ENCODE measurements around the gene PAQR6.

PAQR6 gene

GRCh38 chr1:156212833-156213643 is 34.8 kb downstream of the PAQR6 start, which contains the start of gene PMF1:
Gene PMF1, plus strand, starts transcription at chr1:156213007. Its CDS starts 9 bp downstream, at chr1:156213016.
- peaks cover 90% of the 10 kb centered on the region for H3K36me3 Mint-ChIP-seq (ENCODE audit: low read depth)
- no peaks in the 10 kb centered on the region for H3K27me3 Mint-ChIP-seq
- no peaks in the 10 kb centered on the region for H3K9me3 Mint-ChIP-seq
- peak within 1 kb of the TSS; percentile 95 for H3K4me3 Mint-ChIP-seq
- peaks cover 43% of the 10 kb centered on the region for H3K4me1 Mint-ChIP-seq (ENCODE audit: low read depth)
- DNase-seq = peak; percentile 98
- peak within 1 kb of the TSS; percentile 97 for H3K27ac Mint-ChIP-seq

- H3K4me3 Mint-ChIP-seq = peak overlapping the region; percentile 95
- peaks cover 34% of the 10 kb centered on the region for H3K4me1 Mint-ChIP-seq (ENCODE audit: low read depth)
- H3K36me3 Mint-ChIP-seq (ENCODE audit: low read depth) = peaks cover 90% of the 10 kb centered on the region
- H3K27me3 Mint-ChIP-seq = no peaks in the 10 kb centered on the region
- peak overlapping the region; percentile 97 for H3K27ac Mint-ChIP-seq
- H3K9me3 Mint-ChIP-seq = no peaks in the 10 kb centered on the region
- DNase-seq = no peak
These were observed 35.7 kb downstream of the PAQR6 start for GRCh38 chr1:156212130-156212529.

GRCh38 chr1:156211243-156211642 is 36.6 kb downstream of the PAQR6 start:
- Mint-ChIP-seq H3K36me3 (ENCODE audit: low read depth) (peaks cover 96% of the 10 kb centered on the region), H3K9me3 (no peaks in the 10 kb centered on the region), H3K27ac (peak overlapping the region; percentile 97), H3K4me3 (no peak overlapping the region), H3K4me1 (ENCODE audit: low read depth) (peaks cover 31% of the 10 kb centered on the region), H3K27me3 (no peaks in the 10 kb centered on the region)
- no peak for DNase-seq

GRCh38 chr1:156204686-156205085 is 43.2 kb downstream of the PAQR6 start:
- DNase-seq = no peak
- peaks cover 68% of the 10 kb centered on the region for H3K36me3 Mint-ChIP-seq (ENCODE audit: low read depth)
- no peaks in the 10 kb centered on the region for H3K9me3 Mint-ChIP-seq
- H3K4me1 Mint-ChIP-seq (ENCODE audit: low read depth) = peaks cover 22% of the 10 kb centered on the region
- H3K27me3 Mint-ChIP-seq = no peaks in the 10 kb centered on the region
- H3K4me3 Mint-ChIP-seq = no peak overlapping the region
- H3K27ac Mint-ChIP-seq = peak overlapping the region; percentile 47

GRCh38 chr1:156203331-156203730 is 44.5 kb downstream of the PAQR6 start:
- peaks cover 36% of the 10 kb centered on the region for H3K4me1 Mint-ChIP-seq (ENCODE audit: low read depth)
- no peak overlapping the region for H3K4me3 Mint-ChIP-seq
- no peak overlapping the region for H3K27ac Mint-ChIP-seq
- no peak for DNase-seq
- no peaks in the 10 kb centered on the region for H3K27me3 Mint-ChIP-seq
- peaks cover 68% of the 10 kb centered on the region for H3K36me3 Mint-ChIP-seq (ENCODE audit: low read depth)
- H3K9me3 Mint-ChIP-seq = no peaks in the 10 kb centered on the region

GRCh38 chr1:156200044-156200443 is 47.8 kb downstream of the PAQR6 start:
- Mint-ChIP-seq H3K4me3 (no peak overlapping the region), H3K27me3 (no peaks in the 10 kb centered on the region), H3K27ac (no peak overlapping the region), H3K36me3 (ENCODE audit: low read depth) (peaks cover 70% of the 10 kb centered on the region), H3K4me1 (ENCODE audit: low read depth) (peaks cover 60% of the 10 kb centered on the region), H3K9me3 (no peaks in the 10 kb centered on the region)
- DNase-seq = no peak

GRCh38 chr1:156198831-156199349 is 49.0 kb downstream of the PAQR6 start:
- H3K36me3 Mint-ChIP-seq (ENCODE audit: low read depth) = peaks cover 70% of the 10 kb centered on the region
- peaks cover 66% of the 10 kb centered on the region for H3K4me1 Mint-ChIP-seq (ENCODE audit: low read depth)
- no peaks in the 10 kb centered on the region for H3K9me3 Mint-ChIP-seq
- no peak for DNase-seq
- no peaks in the 10 kb centered on the region for H3K27me3 Mint-ChIP-seq
- no peak overlapping the region for H3K4me3 Mint-ChIP-seq
- no peak overlapping the region for H3K27ac Mint-ChIP-seq

- Mint-ChIP-seq H3K4me3 (no peak overlapping the region), H3K27ac (peak overlapping the region; percentile 99), H3K27me3 (no peaks in the 10 kb centered on the region), H3K9me3 (no peaks in the 10 kb centered on the region), H3K4me1 (ENCODE audit: low read depth) (peaks cover 85% of the 10 kb centered on the region), H3K36me3 (ENCODE audit: low read depth) (peaks cover 79% of the 10 kb centered on the region)
- peak; percentile 17 for DNase-seq
These were observed 51.4 kb downstream of the PAQR6 start for GRCh38 chr1:156196445-156196844.

GRCh38 chr1:156195853-156196252 is 52.0 kb downstream of the PAQR6 start:
- no peak overlapping the region for H3K4me3 Mint-ChIP-seq
- H3K27me3 Mint-ChIP-seq = no peaks in the 10 kb centered on the region
- H3K36me3 Mint-ChIP-seq (ENCODE audit: low read depth) = peaks cover 79% of the 10 kb centered on the region
- H3K4me1 Mint-ChIP-seq (ENCODE audit: low read depth) = peaks cover 85% of the 10 kb centered on the region
- no peak for DNase-seq
- no peaks in the 10 kb centered on the region for H3K9me3 Mint-ChIP-seq
- H3K27ac Mint-ChIP-seq = peak overlapping the region; percentile 99

- Mint-ChIP-seq H3K9me3 (no peaks in the 10 kb centered on the region), H3K36me3 (ENCODE audit: low read depth) (peaks cover 66% of the 10 kb centered on the region), H3K4me3 (no peak overlapping the region), H3K27ac (peak overlapping the region; percentile 99), H3K27me3 (no peaks in the 10 kb centered on the region), H3K4me1 (ENCODE audit: low read depth) (peaks cover 71% of the 10 kb centered on the region)
- no peak for DNase-seq
These were observed 53.6 kb downstream of the PAQR6 start for GRCh38 chr1:156194300-156194652.

GRCh38 chr1:156193488-156194299 is 54.2 kb downstream of the PAQR6 start, which contains the start of gene SLC25A44:
Gene SLC25A44, plus strand, starts transcription at chr1:156194104. Its CDS starts 5,744 bp downstream, at chr1:156199848.
- H3K27me3 Mint-ChIP-seq = no peaks in the 10 kb centered on the region
- H3K4me3 Mint-ChIP-seq = no peak within 1 kb of the TSS
- H3K4me1 Mint-ChIP-seq (ENCODE audit: low read depth) = peaks cover 65% of the 10 kb centered on the region
- H3K36me3 Mint-ChIP-seq (ENCODE audit: low read depth) = peaks cover 64% of the 10 kb centered on the region
- peak; percentile 95 for DNase-seq
- H3K9me3 Mint-ChIP-seq = no peaks in the 10 kb centered on the region
- H3K27ac Mint-ChIP-seq = peak within 1 kb of the TSS; percentile 99
